ENCODE data around the gene C12orf76. TPM values are rescaled to one million over a fixed set of nuclear protein-coding genes. Genes with fewer than 3 reads are reported as not detected.

Gene C12orf76
- total and polyA plus RNA-seq, 9 of the 15 experiments (the other 6 are each of a cell fraction or from before 2014, with no cell fraction given) = 6.3 to 38.6 (median 12.3) TPM

GRCh38 chr12:110079477-110080400 lies 31.4 kb upstream of the C12orf76 start (continued):
- TF ChIP-seq, protein P1, sequence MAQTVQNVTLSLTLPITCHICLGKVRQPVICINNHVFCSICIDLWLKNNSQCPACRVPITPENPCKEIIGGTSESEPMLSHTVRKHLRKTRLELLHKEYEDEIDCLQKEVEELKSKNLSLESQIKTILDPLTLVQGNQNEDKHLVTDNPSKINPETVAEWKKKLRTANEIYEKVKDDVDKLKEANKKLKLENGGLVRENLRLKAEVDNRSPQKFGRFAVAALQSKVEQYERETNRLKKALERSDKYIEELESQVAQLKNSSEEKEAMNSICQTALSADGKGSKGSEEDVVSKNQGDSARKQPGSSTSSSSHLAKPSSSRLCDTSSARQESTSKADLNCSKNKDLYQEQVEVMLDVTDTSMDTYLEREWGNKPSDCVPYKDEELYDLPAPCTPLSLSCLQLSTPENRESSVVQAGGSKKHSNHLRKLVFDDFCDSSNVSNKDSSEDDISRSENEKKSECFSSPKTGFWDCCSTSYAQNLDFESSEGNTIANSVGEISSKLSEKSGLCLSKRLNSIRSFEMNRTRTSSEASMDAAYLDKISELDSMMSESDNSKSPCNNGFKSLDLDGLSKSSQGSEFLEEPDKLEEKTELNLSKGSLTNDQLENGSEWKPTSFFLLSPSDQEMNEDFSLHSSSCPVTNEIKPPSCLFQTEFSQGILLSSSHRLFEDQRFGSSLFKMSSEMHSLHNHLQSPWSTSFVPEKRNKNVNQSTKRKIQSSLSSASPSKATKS (CRISPR knock-in tag; IDR thresholded peaks at IDR 0.05) = 0 out of 2 replicates have a peak, but pooled peaks have one; percentile 3
- no peak for TF ChIP-seq HSF4 (CRISPR knock-in tag; IDR thresholded peaks at IDR 0.05; ENCODE audit: borderline replicate concordance)
- no peak for TF ChIP-seq RBM34 (IDR thresholded peaks at IDR 0.05; ENCODE audit: borderline replicate concordance, insufficient read depth, low read length)
- no peak for TF ChIP-seq NR1H2 (CRISPR knock-in tag; IDR thresholded peaks at IDR 0.05)
- peak; percentile 88 for TF ChIP-seq ZKSCAN8 (CRISPR knock-in tag; IDR thresholded peaks at IDR 0.05)
- peak; percentile 47; the same call in 1 of the 2 replicates for TF ChIP-seq JUN (IDR thresholded peaks at IDR 0.05; ENCODE audit: borderline replicate concordance, low read depth, low read length)
- no peak for TF ChIP-seq JUN (CRISPR knock-in tag; IDR thresholded peaks at IDR 0.05; ENCODE audit: borderline replicate concordance)
- no peak for TF ChIP-seq ZNF57 (CRISPR knock-in tag; IDR thresholded peaks at IDR 0.05)
- peak; percentile 76; the same call in 1 of the 2 replicates for TF ChIP-seq LEF1 (IDR thresholded peaks at IDR 0.05)
- no peak for TF ChIP-seq FOXM1 (IDR thresholded peaks at IDR 0.05; ENCODE audit: low read depth)
- TF ChIP-seq FOXM1 (CRISPR knock-in tag; IDR thresholded peaks at IDR 0.05; ENCODE audit: low read depth) = no peak
- TF ChIP-seq ZNF740 (CRISPR knock-in tag; IDR thresholded peaks at IDR 0.05) = no peak
- no peak; a peak in 1 of 4 replicates for TF ChIP-seq ZNF740 (tag; IDR thresholded peaks at IDR 0.05)
- peak; percentile 17 to 58; a peak in 2 of 4 replicates for TF ChIP-seq RCOR1 (IDR thresholded peaks at IDR 0.05; ENCODE audit: borderline replicate concordance in 1 of 2, low read depth in 2 of 2, low read length in 2 of 2)
- TF ChIP-seq, protein P2, sequence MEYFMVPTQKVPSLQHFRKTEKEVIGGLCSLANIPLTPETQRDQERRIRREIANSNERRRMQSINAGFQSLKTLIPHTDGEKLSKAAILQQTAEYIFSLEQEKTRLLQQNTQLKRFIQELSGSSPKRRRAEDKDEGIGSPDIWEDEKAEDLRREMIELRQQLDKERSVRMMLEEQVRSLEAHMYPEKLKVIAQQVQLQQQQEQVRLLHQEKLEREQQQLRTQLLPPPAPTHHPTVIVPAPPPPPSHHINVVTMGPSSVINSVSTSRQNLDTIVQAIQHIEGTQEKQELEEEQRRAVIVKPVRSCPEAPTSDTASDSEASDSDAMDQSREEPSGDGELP (CRISPR knock-in tag; IDR thresholded peaks at IDR 0.05; ENCODE audit: borderline replicate concordance) = peak; percentile 78
- no peak for TF ChIP-seq GATAD2A (IDR thresholded peaks at IDR 0.05)
- TF ChIP-seq SUPT5H (IDR thresholded peaks at IDR 0.05) = peak; percentile 55; the same call in 1 of the 2 replicates
- no peak for TF ChIP-seq CCNT2 (IDR thresholded peaks at IDR 0.05; ENCODE audit: borderline replicate concordance, extremely low read depth, insufficient read length, low read depth, low read length)
- TF ChIP-seq, protein P3, sequence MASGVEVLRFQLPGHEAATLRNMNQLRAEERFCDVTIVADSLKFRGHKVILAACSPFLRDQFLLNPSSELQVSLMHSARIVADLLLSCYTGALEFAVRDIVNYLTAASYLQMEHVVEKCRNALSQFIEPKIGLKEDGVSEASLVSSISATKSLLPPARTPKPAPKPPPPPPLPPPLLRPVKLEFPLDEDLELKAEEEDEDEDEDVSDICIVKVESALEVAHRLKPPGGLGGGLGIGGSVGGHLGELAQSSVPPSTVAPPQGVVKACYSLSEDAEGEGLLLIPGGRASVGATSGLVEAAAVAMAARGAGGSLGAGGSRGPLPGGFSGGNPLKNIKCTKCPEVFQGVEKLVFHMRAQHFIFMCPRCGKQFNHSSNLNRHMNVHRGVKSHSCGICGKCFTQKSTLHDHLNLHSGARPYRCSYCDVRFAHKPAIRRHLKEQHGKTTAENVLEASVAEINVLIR (CRISPR knock-in tag; IDR thresholded peaks at IDR 0.05) = peak; percentile 40; the same call in 1 of the 2 replicates
- TF ChIP-seq CBX1 (IDR thresholded peaks at IDR 0.05; ENCODE audit: low read depth) = no peak
- 0 out of 2 replicates have a peak, but pooled peaks have one; percentile 34 for TF ChIP-seq THRAP3 (IDR thresholded peaks at IDR 0.05; ENCODE audit: borderline replicate concordance)
- TF ChIP-seq SREBF1 (IDR thresholded peaks at IDR 0.05; ENCODE audit: borderline replicate concordance, low read depth, low read length) = no peak
- TF ChIP-seq ZNF780A (CRISPR knock-in tag; IDR thresholded peaks at IDR 0.05) = no peak

All from K562 (cell line).